ENCODE results near the gene ABCC3. TPM values are rescaled to one million over a fixed set of nuclear protein-coding genes. Genes with fewer than 3 reads are reported as not detected.
A peak's percentile ranks its signal among the peaks of the same experiment; 100 is the strongest.

The ABCC3 gene
- total and polyA plus RNA-seq, 2 of the 8 experiments (the other 6 are each of a cell fraction or from before 2014, with no cell fraction given) = 0.35 to 0.37 TPM

DNA sequence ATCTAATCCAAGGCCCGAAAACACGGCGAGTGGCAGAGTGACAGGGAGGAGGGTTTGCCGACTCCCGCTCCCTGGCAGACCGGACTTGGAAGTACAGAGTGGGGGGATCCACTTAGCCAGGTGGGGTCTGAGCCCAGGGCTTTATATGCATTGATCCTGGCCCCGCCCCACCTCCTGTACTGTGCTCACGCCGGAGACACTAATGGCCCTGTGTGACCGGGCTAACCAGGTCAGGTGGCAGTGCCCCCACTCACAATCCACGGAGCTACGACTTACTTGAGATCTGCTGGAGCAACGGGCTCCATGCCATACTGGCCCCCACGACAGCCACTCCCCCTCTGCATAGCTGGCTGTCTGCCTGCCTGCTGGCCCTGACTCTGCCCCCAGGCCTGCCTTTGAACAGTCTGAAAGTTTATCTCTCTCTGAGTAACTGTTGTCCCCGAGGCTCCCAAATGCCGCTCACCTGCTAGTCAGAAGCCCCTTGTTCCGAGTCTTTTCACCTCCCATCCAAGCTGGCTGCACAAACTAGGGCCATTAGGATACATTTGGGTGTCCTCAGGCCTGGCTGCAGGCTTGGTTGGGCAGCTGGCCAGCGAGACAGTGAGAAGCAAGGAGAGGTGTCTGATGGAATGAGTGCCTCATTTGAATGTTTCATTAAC, 46.2 kb upstream of the ABCC3 start:
- WGBS, 2 experiments (ENCODE audit: extremely low coverage in 1 of 2, insufficient coverage in 1 of 2, insufficient read length in 1 of 2, insufficient replicate concordance in 2 of 2, low coverage in 1 of 2, low lambda C conversion rate in 2 of 2, missing lambda C conversion rate in 1 of 2) = 86% methylated on average over 18 of the region's 18 CpGs; no CpG with 5 or more reads in 1 of the 2 experiments
- H3K27me3 ChIP-seq (replicated peaks in 1 of 4; ENCODE audit: control insufficient read depth in 3 of 4, extremely low read depth in 1 of 4, insufficient read depth in 3 of 4, low read length in 3 of 4) = no peaks in the 10 kb centered on the region; a peak in 1 of 7 replicates
- no peak overlapping the region for H3K4me2 ChIP-seq (ENCODE audit: insufficient read depth in 1 of 2, low read depth in 2 of 2, low read length in 2 of 2)
- TF ChIP-seq MAFK (IDR thresholded peaks at IDR 0.05; ENCODE audit: low read depth, low read length) (no peak), SIRT6 (IDR thresholded peaks at IDR 0.05; ENCODE audit: low read length) (no peak), YY1 (IDR thresholded peaks at IDR 0.05; ENCODE audit: low read depth, low read length) (no peak), TBP (IDR thresholded peaks at IDR 0.05; ENCODE audit: low read depth, low read length) (no peak), EGR1 (IDR thresholded peaks at IDR 0.05; ENCODE audit: borderline replicate concordance, low read depth, low read length) (no peak), TCF12 (IDR thresholded peaks at IDR 0.05; ENCODE audit: low read depth, low read length) (no peak), EP300 (IDR thresholded peaks at IDR 0.05; ENCODE audit: borderline replicate concordance in 1 of 2, low read depth in 2 of 2, low read length in 2 of 2) (no peak), GTF2F1 (IDR thresholded peaks at IDR 0.05; ENCODE audit: borderline replicate concordance, low read depth, low read length) (no peak), SP2 (IDR thresholded peaks at IDR 0.05; ENCODE audit: low read length) (no peak), TEAD4 (IDR thresholded peaks at IDR 0.05; ENCODE audit: low read depth, low read length) (no peak)
- TF ChIP-seq, protein P1, sequence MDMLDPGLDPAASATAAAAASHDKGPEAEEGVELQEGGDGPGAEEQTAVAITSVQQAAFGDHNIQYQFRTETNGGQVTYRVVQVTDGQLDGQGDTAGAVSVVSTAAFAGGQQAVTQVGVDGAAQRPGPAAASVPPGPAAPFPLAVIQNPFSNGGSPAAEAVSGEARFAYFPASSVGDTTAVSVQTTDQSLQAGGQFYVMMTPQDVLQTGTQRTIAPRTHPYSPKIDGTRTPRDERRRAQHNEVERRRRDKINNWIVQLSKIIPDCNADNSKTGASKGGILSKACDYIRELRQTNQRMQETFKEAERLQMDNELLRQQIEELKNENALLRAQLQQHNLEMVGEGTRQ (IDR thresholded peaks at IDR 0.05; ENCODE audit: low read length) = no peak
- TF ChIP-seq, protein P2, sequence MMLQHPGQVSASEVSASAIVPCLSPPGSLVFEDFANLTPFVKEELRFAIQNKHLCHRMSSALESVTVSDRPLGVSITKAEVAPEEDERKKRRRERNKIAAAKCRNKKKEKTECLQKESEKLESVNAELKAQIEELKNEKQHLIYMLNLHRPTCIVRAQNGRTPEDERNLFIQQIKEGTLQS (IDR thresholded peaks at IDR 0.05; ENCODE audit: insufficient read depth, low read depth, low read length) = no peak

More for the DNA sequence above, 46.2 kb upstream of the ABCC3 start:
- Histone ChIP-seq H2AFZ (ENCODE audit: low read length) (no peak overlapping the region), H3K36me3 (ENCODE audit: control insufficient read depth in 2 of 4, insufficient read depth in 4 of 4, low read length in 3 of 4) (no peaks in the 10 kb centered on the region), H2BK15ac (ENCODE audit: low read length) (no peak overlapping the region), H3K23me2 (ENCODE audit: low read depth, low read length) (no peaks in the 10 kb centered on the region), H3K18ac (ENCODE audit: extremely low read depth, low read length) (no peak overlapping the region), H4K8ac (ENCODE audit: extremely low read depth, insufficient read depth, low read length) (no peak overlapping the region; the same call in 1 of the 2 replicates), H2BK5ac (ENCODE audit: low read depth, low read length) (no peak overlapping the region), H3K79me1 (ENCODE audit: low read depth, low read length) (no peaks in the 10 kb centered on the region), H4K5ac (ENCODE audit: insufficient read length, low read depth, low read length) (no peak overlapping the region), H2AK5ac (ENCODE audit: low read depth, low read length) (peak overlapping the region; percentile 53; the same call in 1 of the 2 replicates), H3K27ac (ENCODE audit: low read depth, low read length) (no peak overlapping the region), H4K91ac (replicated peaks; ENCODE audit: insufficient read length, low read length) (no peak overlapping the region), H2BK20ac (ENCODE audit: low read length) (no peak overlapping the region), H3K23ac (ENCODE audit: insufficient read length) (no peak overlapping the region), H3K9me3 (ENCODE audit: insufficient read depth in 2 of 2, low read depth in 1 of 2, low read length in 1 of 2) (no peaks in the 10 kb centered on the region), H3K9ac (replicated peaks in 1 of 4; ENCODE audit: extremely low read depth in 1 of 4, low read depth in 3 of 4, low read length in 3 of 4) (no peak overlapping the region), H3K4me3 (ENCODE audit: extremely low read depth in 1 of 4, insufficient read depth in 2 of 4, low read depth in 3 of 4, low read length in 4 of 4) (no peak overlapping the region), H3K56ac (replicated peaks; ENCODE audit: insufficient read length, low read depth, low read length) (no peak overlapping the region), H3K79me2 (ENCODE audit: control insufficient read depth in 1 of 2, insufficient read depth in 2 of 2, low read length in 2 of 2) (no peaks in the 10 kb centered on the region), H2BK12ac (ENCODE audit: low read depth, low read length) (no peak overlapping the region), H3K4me1 (replicated peaks in 1 of 4; ENCODE audit: control insufficient read depth in 3 of 4, insufficient read depth in 4 of 4, low read length in 3 of 4) (peaks cover 0 to 20% (median 10%) of the 10 kb centered on the region in 4 experiments; a peak in 6 of 7 replicates), H3K4ac (replicated peaks; ENCODE audit: insufficient read length, low read depth, low read length) (no peak overlapping the region), H3K14ac (ENCODE audit: insufficient read length) (no peak overlapping the region), H2BK120ac (replicated peaks; ENCODE audit: low read depth, low read length) (no peak overlapping the region), H4K20me1 (replicated peaks in 1 of 2; ENCODE audit: control insufficient read depth in 1 of 2, insufficient read depth in 2 of 2, low read length in 2 of 2) (peaks cover 0 to 1% of the 10 kb centered on the region in 2 experiments)
- FAIRE-seq = no peak
- ChIA-PET POLR2A (ENCODE audit: partially characterized antibody) (interaction anchor here (1.7 kb wide), 1 partner anchor 207 kb away, joined by 3 read pairs; no protein-coding TSS in a partner anchor), CTCF (ENCODE audit: partially characterized antibody) (interaction anchor here (0.5 to 10.2 kb wide), 12 partner anchors 10 to 55 kb away, joined by 3 to 95 read pairs (median 4); no protein-coding TSS in a partner anchor)
- DNase-seq (ENCODE audit: low read depth in 1 of 2, low spot score in 2 of 2) = no peak

Measured in H1 (cell line).